Suprapubic skin (tissue), 3 donors: Measurements from ENCODE around the gene OR1I1.

Experiments used
- EP300 ChIP-seq: sonication (generic); formaldehyde crosslinking; IDR thresholded peaks from one replicate; pipeline ENCODE4 v1.6.1; 2017; ENCODE audit warnings: antibody characterized with exemption
- POLR2A ChIP-seq, 2 donors: fragments of 450-650 bp; IDR thresholded peaks; one replicate each; pipeline ENCODE4 v1.6.1; 2017; ENCODE audit warnings: antibody characterized with exemption in 2 of 2, mild to moderate bottlenecking in 2 of 2, moderate library complexity in 2 of 2
- TF ChIP-seq, protein P1 (sequence below), 2 donors: fragments of 200-600 bp in 1 of 2; fragments of 450-650 bp in 1 of 2; sonication (generic) in 1 of 2; IDR thresholded peaks; one replicate each; pipeline ENCODE4 v1.5.1; 2016 to 2019; ENCODE audit warnings: antibody characterized with exemption in 2 of 2, mild to moderate bottlenecking in 1 of 2, moderate library complexity in 1 of 2

DNA sequence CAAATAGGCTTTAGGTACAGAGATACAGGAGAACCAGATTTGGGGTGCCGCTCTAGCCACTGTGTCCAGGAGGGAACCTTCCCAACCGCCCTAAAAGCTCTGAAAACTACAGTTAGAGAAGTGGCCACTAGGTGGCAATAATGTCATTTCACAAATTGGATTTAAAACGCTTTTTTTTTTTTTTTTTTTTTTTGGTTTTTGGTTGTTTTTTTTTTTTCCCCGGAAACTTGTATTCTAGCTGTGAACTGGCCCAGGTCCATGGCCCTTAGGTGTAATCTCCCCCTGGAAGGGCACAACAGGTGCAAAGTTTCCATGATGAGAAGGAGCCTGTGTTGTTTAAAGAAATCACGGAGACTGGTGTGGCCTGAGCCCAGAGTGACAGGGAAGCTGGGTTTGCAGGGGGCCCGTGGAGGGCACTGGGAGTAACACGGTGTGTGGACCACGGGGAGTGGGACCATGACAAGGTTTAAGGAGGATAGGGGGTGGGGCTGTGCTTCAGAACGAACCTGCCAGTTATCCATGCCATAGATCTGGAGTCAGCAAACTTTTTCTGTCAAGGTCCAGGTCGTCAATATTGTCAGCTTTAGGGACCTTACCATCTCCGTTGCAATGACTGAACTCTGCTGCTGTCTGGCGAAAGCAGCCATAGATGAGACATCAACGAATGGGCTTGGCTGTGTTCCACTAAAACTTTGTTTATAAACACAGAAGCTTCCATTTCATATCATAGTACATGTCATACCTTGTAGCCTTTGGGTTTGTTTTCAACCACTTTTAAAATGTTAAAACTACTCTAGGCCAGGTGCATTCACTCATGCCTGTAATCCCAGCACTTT lies 10.1 kb downstream of the OR1I1 start:
- TF ChIP-seq, protein P1, sequence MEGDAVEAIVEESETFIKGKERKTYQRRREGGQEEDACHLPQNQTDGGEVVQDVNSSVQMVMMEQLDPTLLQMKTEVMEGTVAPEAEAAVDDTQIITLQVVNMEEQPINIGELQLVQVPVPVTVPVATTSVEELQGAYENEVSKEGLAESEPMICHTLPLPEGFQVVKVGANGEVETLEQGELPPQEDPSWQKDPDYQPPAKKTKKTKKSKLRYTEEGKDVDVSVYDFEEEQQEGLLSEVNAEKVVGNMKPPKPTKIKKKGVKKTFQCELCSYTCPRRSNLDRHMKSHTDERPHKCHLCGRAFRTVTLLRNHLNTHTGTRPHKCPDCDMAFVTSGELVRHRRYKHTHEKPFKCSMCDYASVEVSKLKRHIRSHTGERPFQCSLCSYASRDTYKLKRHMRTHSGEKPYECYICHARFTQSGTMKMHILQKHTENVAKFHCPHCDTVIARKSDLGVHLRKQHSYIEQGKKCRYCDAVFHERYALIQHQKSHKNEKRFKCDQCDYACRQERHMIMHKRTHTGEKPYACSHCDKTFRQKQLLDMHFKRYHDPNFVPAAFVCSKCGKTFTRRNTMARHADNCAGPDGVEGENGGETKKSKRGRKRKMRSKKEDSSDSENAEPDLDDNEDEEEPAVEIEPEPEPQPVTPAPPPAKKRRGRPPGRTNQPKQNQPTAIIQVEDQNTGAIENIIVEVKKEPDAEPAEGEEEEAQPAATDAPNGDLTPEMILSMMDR (IDR thresholded peaks at IDR 0.05): peak; percentile 46 to 72
- TF ChIP-seq POLR2A (IDR thresholded peaks at IDR 0.05) (no peak), EP300 (no peak)
